BE2C (cell line): ENCODE measurements around the gene AQP10.
A peak's percentile ranks its signal among the peaks of the same experiment; 100 is the strongest.

Experiments used
- DNase-seq: peaks from one replicate; pipeline ENCODE4 v3.0.0-alpha.2; 2020
- H3K27me3 ChIP-seq: fragments of 250-450 bp; sonication (Bioruptor Pico); 2 replicates; pipeline ENCODE4 v1.5.1; 2020; ENCODE audit warnings: mild to moderate bottlenecking
- H3K36me3 ChIP-seq: fragments of 250-450 bp; sonication (Bioruptor Pico); 2 replicates; pipeline ENCODE4 v1.5.1; 2020; ENCODE audit warnings: mild to moderate bottlenecking
- H3K4me1 ChIP-seq: fragments of 250-450 bp; sonication (Bioruptor Pico); 2 replicates; pipeline ENCODE4 v1.5.1; 2020
- H3K4me3 ChIP-seq: 2 replicates; pipeline ENCODE4 v1.5.1; 2011; ENCODE audit warnings: low read depth, low read length
- H3K9me3 ChIP-seq: fragments of 250-450 bp; sonication (Bioruptor Pico); 2 replicates; pipeline ENCODE4 v1.5.1; 2020
- CTCF ChIP-seq: IDR thresholded peaks from 2 replicates; pipeline ENCODE4 v1.5.1; 2012; ENCODE audit warnings: mild to moderate bottlenecking, low read depth, low read length

AQP10 gene

GRCh38 chr1:154350383-154350782, 29.5 kb downstream of the AQP10 start:
- Histone ChIP-seq H3K4me1 (peaks cover 2% of the 10 kb centered on the region; the same call in 1 of the 2 replicates), H3K27me3 (no peaks in the 10 kb centered on the region), H3K9me3 (no peaks in the 10 kb centered on the region), H3K36me3 (peaks cover 30% of the 10 kb centered on the region), H3K4me3 (no peak overlapping the region)
- no peak for DNase-seq
- TF ChIP-seq CTCF = no peak

DNA sequence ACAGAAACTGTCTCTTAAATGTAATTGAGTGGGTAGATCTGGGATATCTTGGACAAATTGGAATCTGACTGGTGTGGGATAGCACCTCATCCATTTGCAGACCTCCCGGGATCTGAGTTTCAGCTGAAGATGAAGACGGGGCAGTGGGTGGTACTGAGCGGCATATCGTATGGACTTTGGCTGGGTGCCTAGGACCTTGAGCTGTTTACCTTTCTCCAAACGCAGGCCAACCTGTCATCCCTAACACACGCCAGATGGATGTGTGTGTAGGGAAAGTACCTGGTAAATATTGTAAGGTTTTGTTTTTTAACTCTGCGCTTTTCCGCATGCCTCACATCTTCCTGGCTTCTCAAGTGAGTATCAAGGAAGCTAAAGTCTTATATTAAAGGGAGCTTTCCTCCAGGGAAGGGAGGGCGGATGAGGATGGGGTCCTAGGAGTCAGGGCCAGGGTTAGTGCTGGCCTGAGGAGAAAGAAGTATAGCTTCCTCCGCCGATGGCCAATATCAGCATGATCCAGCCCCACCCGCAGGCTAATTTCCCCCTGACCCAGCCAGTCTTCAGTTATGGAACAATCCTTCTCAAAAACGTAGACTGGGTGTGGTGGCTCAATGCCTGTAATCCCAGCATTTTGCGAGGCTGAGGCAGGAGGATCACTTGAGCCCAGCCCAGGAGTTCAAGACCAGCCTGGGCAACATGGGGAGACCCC, 30.6 kb downstream of the AQP10 start:
- no peak for DNase-seq
- Histone ChIP-seq H3K36me3 (peaks cover 19% of the 10 kb centered on the region), H3K9me3 (no peaks in the 10 kb centered on the region), H3K27me3 (no peaks in the 10 kb centered on the region), H3K4me1 (peaks cover 2% of the 10 kb centered on the region; the same call in 1 of the 2 replicates), H3K4me3 (no peak overlapping the region)
- TF ChIP-seq CTCF = no peak

DNA sequence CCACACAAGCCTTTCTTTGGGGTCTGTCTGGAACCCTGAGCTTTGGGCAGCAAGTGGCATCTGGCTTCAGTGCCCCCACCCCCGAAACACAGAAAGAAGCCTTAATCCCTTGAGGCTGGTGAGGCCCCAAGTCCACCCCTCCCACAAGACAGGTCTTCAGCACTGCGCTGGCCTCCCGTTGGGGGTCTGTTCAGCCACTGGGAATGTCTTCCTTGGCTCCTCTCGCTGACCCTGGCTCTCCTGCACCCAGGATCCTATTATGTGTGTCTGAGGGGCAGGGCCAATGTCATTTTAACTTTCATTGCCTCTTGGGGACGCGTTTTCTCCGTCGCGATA, 31.3 kb downstream of the AQP10 start:
- Histone ChIP-seq H3K4me1 (peaks cover 2% of the 10 kb centered on the region; the same call in 1 of the 2 replicates), H3K36me3 (peaks cover 16% of the 10 kb centered on the region), H3K27me3 (no peaks in the 10 kb centered on the region), H3K4me3 (peak overlapping the region; percentile 56), H3K9me3 (no peaks in the 10 kb centered on the region)
- no peak for DNase-seq
- no peak for TF ChIP-seq CTCF

DNA sequence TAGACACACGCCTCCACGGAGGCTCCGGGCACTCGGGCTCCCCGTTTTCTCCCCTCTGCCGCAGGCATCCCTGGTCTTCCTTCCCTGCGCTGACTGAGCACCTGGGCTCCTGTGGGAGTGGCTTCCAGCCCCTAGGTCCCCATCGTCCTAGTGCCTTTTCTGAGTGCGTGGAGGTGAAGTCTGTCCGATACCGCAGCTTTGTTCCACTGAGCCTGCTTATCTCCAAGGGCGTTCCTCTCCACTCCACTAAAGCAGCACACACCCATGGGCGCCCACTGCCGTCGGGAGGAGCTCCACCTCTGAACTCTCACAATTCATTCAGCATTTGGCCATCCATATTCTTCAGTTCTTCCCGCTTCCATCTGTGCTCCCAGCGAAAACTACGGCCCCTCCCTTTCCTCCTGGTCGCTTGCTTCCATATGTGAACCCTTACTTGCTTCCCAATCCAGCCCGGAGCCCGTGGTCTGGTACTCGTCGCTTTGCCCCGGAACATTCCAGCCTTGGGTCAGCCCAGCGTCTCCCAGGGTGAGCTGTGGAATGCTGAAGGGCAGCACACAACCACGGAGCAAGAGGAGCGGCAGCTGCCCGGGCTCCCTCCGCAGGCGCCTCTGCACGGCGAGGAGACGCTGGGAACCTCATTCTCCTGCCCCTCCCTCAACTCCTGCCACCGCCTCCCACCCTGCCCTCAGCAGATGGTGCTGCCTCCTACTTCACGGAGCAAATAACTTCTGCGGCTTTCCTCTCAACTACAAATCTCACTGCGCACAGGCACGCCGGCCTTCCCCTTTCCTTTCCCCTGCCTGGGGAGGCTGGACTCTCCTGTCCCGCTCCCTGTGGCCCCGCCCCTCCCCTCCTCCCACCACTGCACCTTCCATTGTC, 31.9 kb downstream of the AQP10 start:
- H3K4me3 ChIP-seq = peak overlapping the region; percentile 56
- no peak for TF ChIP-seq CTCF
- no peaks in the 10 kb centered on the region for H3K9me3 ChIP-seq
- peaks cover 2% of the 10 kb centered on the region; the same call in 1 of the 2 replicates for H3K4me1 ChIP-seq
- no peak for DNase-seq
- peaks cover 16% of the 10 kb centered on the region for H3K36me3 ChIP-seq
- no peaks in the 10 kb centered on the region for H3K27me3 ChIP-seq

DNA sequence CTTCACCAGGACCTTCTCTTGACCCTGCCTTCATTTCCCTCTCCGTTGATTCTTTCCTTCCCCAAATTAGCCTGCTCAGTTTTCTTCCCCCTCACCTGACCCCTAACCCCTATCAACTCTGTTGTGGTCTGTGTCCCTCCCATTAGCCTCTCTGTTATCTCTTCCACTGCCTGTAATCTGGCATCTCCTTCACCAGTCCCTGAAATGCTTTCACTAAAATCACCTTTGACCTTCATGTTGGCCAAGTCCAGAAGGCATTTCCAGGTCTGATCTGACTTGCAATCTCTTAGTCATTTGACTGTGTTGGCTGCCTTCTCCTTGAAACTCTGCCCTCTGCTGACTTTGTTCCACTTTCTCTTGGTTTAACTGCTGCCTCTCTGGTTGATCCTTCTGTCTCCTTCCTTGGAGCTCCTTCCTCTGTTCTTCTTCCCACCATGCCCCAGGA, 32.6 kb downstream of the AQP10 start:
- peak; percentile 46 for TF ChIP-seq CTCF
- H3K4me3 ChIP-seq = no peak overlapping the region
- DNase-seq = no peak

More for the DNA sequence above, 32.6 kb downstream of the AQP10 start:
- Histone ChIP-seq H3K9me3 (no peaks in the 10 kb centered on the region), H3K4me1 (peaks cover 2% of the 10 kb centered on the region; the same call in 1 of the 2 replicates), H3K27me3 (no peaks in the 10 kb centered on the region), H3K36me3 (peaks cover 10% of the 10 kb centered on the region)
